ENCODE measurements around the gene HIBCH.
"Not testable (repeated sequence)": the region's sequence is repeated elsewhere in the genome, so short reads cannot be mapped to it uniquely, and the experiment has no call there.

HIBCH gene

DNA sequence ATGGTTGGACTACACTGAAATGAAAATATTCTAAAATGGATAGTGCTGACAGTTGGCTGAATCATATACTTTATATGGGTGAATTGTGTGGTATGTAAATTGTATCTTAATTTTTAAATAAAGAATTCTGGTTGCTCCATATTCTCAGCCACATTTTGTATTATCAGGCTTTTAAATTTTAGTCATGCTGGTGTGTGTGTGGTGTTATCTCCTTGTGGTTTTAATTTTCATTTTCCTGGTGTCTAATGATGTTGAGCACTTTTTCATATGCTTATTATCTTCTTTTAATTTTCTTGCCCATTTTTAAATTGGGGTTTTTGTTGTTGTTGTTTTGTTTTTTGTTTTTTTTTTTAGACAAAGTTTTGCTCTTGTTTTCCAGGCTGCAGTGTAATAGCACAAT, 3.8 kb upstream of the HIBCH start:
- no peak overlapping the region for H3K4me3 ChIP-seq (ENCODE audit: low read length)
- DNase-seq (ENCODE audit: low read depth): no peak
- TF ChIP-seq, protein P1, sequence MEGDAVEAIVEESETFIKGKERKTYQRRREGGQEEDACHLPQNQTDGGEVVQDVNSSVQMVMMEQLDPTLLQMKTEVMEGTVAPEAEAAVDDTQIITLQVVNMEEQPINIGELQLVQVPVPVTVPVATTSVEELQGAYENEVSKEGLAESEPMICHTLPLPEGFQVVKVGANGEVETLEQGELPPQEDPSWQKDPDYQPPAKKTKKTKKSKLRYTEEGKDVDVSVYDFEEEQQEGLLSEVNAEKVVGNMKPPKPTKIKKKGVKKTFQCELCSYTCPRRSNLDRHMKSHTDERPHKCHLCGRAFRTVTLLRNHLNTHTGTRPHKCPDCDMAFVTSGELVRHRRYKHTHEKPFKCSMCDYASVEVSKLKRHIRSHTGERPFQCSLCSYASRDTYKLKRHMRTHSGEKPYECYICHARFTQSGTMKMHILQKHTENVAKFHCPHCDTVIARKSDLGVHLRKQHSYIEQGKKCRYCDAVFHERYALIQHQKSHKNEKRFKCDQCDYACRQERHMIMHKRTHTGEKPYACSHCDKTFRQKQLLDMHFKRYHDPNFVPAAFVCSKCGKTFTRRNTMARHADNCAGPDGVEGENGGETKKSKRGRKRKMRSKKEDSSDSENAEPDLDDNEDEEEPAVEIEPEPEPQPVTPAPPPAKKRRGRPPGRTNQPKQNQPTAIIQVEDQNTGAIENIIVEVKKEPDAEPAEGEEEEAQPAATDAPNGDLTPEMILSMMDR (IDR thresholded peaks at IDR 0.05; ENCODE audit: insufficient read depth, low read depth, low read length, missing control alignments): no peak

DNA sequence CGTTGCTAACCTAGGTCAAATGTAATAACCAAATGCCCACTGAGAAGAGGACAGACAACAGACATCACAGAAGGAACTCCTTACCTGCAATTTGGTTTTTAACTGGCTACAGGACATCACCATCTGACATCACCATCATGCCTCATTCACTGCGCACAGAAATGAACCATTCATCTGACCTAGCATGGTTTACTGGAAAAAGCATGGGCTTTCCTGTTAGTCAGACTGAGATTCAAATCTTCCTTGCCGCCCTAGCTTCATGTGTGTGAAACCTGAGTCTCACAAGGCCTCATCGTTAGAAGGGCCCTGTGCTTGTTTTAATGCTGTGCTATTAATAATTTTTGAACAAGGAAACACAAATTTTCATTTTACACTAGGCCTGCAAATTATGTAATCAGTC, 1.1 kb upstream of the HIBCH start:
- DNase-seq (ENCODE audit: low read depth): no peak
- TF ChIP-seq, protein P1 (IDR thresholded peaks at IDR 0.05; ENCODE audit: insufficient read depth, low read depth, low read length, missing control alignments): no peak
- H3K4me3 ChIP-seq (ENCODE audit: low read length): no peak overlapping the region

DNA sequence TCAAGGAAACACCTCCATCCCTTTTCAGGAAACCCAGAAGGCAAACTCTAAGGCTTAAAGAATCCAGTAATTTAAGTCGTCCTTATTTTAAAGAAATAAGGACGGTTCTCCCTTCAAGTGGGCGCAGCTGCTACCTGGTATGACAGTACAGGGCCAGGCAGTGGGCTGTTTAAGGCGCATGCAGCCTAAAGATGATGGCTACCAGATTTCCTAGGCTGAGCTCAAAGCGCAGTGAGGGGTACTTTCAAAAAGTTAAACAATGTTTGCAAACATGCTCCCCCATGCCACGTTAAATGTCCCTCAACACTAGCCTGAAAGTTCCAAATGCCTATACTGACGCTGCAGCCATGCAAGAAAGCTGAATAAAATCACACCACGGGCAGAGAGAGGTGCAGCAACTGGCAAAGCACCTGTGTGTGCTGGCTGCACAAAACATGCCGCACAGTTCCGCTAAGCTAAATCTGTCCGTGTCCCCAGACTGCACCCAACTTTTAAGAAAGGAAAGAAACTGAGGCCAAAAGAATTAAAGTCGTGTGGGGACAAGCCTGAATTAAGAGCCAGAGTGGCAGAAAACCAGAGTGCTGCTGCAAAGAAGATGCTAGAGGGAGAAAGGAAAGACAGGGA, 583 bp downstream of the HIBCH start:
- DNase-seq (ENCODE audit: low read depth): peak; percentile 25
- H3K4me3 ChIP-seq (ENCODE audit: low read length): peak overlapping the region; percentile 85
- TF ChIP-seq, protein P1 (IDR thresholded peaks at IDR 0.05; ENCODE audit: insufficient read depth, low read depth, low read length, missing control alignments): no peak

DNA sequence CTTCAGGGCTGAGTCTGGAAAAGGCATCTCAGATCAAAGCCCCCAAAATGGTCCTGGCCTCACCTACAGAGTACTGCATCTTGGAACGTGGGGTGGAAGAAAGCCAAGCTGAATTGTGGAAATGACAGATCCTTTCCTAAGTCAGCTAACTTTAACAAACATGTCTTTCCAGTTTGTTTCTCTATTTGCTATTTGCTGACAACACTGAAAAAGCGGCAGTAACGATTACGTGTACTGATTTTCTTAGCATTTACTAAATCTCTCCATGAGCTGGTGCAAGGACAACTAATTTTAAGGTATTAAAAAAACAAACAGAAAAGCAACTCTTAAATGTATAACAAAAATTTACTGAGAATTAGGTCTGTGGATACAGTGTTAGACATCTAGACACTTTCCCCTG, 1.1 kb downstream of the HIBCH start:
- TF ChIP-seq, protein P1 (IDR thresholded peaks at IDR 0.05; ENCODE audit: insufficient read depth, low read depth, low read length, missing control alignments): no peak
- peak overlapping the region; percentile 85 for H3K4me3 ChIP-seq (ENCODE audit: low read length)
- DNase-seq (ENCODE audit: low read depth): peak; percentile 47

DNA sequence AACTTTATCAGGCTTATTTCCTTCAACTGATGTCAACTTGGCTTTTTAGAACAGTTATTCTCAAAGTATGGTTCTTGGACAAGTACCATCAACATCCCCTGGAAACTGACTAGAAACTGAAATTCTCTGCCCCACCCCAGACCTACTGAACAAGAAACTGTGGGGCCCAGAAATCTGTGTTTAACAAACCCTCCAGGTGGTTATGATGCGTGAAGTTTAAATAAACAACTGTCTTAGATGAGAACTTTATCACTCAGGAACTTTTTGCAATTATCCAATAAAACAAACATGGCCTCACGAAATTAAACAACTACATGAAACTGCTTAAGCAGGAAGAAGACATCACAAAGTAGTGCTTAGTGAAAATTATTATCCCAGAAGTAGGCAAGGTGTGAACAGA, 4.4 kb downstream of the HIBCH start:
- TF ChIP-seq, protein P1 (IDR thresholded peaks at IDR 0.05; ENCODE audit: insufficient read depth, low read depth, low read length, missing control alignments): no peak
- DNase-seq (ENCODE audit: low read depth): no peak
- H3K4me3 ChIP-seq (ENCODE audit: low read length): no peak overlapping the region

DNA sequence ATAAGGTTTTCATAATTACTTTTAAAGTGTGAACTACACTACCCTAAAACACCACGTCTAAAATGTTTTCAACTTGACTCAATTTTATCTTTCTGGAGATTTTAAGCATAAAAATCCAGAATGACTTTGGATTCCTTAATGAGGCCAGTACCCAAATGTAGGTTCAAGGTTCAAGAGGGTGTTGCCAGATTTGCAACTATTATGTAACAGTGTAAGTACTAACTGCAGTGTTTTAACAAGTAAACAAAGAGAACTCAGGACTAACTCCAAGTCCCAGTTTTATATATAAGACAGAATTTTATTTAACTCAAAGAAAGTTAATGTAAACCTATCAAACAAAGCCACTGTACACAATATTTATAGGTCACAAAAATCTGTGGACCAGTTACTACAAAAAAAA, 5.7 kb downstream of the HIBCH start:
- H3K4me3 ChIP-seq (ENCODE audit: low read length): no peak overlapping the region
- TF ChIP-seq, protein P1 (IDR thresholded peaks at IDR 0.05; ENCODE audit: insufficient read depth, low read depth, low read length, missing control alignments): no peak
- DNase-seq (ENCODE audit: low read depth): no peak

DNA sequence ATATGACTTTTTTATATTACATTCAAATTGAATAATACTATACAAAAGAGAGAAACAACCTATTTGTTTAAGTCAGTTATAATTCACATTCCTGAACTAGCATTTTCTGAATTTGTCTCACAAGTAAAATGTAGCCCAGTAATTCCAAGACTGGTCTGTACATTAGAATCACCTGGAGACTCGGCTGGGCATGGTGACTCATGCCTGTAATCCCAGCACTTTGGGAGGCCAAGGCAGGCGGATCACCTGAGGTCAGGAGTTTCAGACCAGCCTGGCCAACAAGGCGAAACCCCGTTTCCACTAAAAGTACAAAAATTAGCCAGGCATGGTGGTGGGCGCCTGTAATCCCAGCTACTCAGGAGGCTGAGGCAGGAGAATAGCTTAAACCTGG, 7.0 kb downstream of the HIBCH start:
- peak; percentile 43 for DNase-seq (ENCODE audit: low read depth)

More for the DNA sequence above, 7.0 kb downstream of the HIBCH start:
- H3K4me3 ChIP-seq (ENCODE audit: low read length): not testable (repeated sequence)

Measured in epithelial cell of esophagus (primary cell).